Bronchial epithelial cell (primary cell): ENCODE data around the gene ENDOU. TPM values are rescaled to one million over a fixed set of nuclear protein-coding genes. Genes with fewer than 3 reads are reported as not detected.

ENCODE experiments used
- DNase-seq: peaks from one replicate; pipeline ENCODE4 v3.0.0-alpha.2; 2010; ENCODE audit warnings: low read depth
- FAIRE-seq: peaks from 2 replicates; lab custom pipeline; 2011; peaks lifted over from hg19 to GRCh38; lab: Jason Lieb, UNC
- H3K27me3 ChIP-seq: 2 replicates; pipeline ENCODE4 v1.5.1; 2011; ENCODE audit warnings: low read length; ENCODE audit not compliant: control insufficient read depth, insufficient read depth
- H3K36me3 ChIP-seq: 2 replicates; pipeline ENCODE4 v1.5.1; 2011; ENCODE audit warnings: low read length; ENCODE audit not compliant: control insufficient read depth, insufficient read depth
- H3K4me3 ChIP-seq: 2 replicates; pipeline ENCODE4 v1.5.1; 2011; ENCODE audit warnings: mild to moderate bottlenecking, low read depth, low read length, control low read depth
- CTCF ChIP-seq: IDR thresholded peaks from 2 replicates; pipeline ENCODE4 v1.5.1; 2011; ENCODE audit warnings: mild to moderate bottlenecking, moderate library complexity, low read length, control low read depth, inconsistent platforms; ENCODE audit not compliant: insufficient read depth, severe bottlenecking
- total RNA-seq: library from RNA; depleted of rRNA; stranded (reverse); fragments of >200 nt; gene quantifications from 2 replicates; pipeline ENCODE4 v1.2.1, GENCODE V29; 2014

ENDOU gene
- 0.38 TPM in 1 of 2 replicates, not detected in the other for total RNA-seq

DNA sequence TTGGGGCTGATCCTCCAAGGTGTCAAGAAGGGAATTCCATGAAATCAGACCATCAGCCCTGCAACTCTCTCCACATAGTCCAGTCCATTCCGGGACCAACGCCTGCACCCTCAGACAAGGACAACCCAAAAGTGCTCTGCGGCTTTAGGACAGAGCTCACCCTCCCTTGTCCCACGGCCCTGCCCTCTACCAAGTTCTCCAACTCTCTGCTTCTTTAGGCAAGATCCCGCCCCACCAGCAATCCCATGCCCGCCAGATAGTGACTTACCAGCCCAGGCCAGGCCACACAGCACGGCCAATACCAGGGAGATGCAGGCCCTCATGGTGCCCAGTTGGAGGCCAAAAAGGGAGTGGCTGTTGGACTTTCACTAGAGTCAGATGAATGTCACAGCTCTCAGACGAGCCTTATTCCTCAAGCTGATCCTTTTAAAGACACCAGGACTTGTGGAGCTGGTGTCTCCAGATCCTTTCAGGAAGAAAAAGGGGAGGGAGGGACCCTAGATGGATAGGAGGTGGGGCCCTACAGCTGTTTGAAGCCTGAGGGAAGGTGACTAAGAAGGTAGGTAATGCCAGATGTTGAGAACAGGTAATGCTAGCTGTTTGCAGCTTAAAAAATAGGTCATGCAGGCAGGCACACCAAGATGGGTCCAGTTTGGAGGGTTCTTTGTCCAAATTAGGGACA, at the start of gene ENDOU:
Gene ENDOU (minus strand): TSS at position 400 of the 682 bp plus-strand sequence. CDS start 77 bp downstream, at position 323.
- Histone ChIP-seq H3K36me3 (no peaks in the 10 kb centered on the region), H3K27me3 (no peaks in the 10 kb centered on the region), H3K4me3 (no peak within 1 kb of the TSS)
- DNase-seq (peak; percentile 50), FAIRE-seq (peak; percentile 85)
- TF ChIP-seq CTCF: no peak

GRCh38 chr12:47774663-47775062, 49.4 kb upstream of the ENDOU start:
- no peak for TF ChIP-seq CTCF
- Histone ChIP-seq H3K36me3 (no peaks in the 10 kb centered on the region), H3K27me3 (no peaks in the 10 kb centered on the region), H3K4me3 (no peak overlapping the region)
- FAIRE-seq (no peak), DNase-seq (no peak)

DNA sequence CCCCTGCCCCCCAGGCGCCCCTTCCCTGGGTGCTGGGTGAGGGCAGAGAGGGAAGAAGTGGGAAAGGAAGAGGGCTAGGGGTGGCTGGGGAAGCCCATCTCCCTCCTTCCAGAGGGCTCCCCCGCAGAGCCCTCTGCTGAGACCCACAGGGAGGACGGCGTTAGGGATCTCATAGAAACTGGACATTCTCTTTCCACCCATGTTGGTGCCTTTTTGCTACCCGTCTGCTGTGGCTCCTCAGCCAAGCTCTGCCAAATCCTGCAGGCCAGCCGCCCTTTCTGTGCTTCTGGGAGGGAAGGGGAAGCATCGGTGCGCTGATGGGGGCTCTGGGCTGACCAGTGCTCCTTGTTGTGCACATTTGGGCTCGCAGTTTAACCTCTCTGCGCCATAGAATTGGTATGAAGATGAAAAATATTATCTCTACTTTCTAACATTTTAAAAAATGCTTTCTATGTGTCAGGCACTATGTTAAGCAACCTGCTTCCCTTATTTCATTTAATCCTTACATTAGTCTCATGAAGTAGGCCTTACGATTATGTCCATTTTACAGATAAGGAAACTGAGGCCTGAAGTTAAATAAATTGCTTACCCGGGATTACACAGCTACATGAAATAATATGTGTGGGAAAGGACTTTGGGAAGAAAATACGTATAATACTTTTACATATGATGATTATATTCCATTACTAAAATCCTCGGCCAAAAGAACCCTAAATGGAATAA, 48.7 kb upstream of the ENDOU start:
- Histone ChIP-seq H3K27me3 (no peaks in the 10 kb centered on the region), H3K4me3 (peak overlapping the region; percentile 55), H3K36me3 (no peaks in the 10 kb centered on the region)
- no peak for TF ChIP-seq CTCF
- DNase-seq: no peak
- no peak for FAIRE-seq

DNA sequence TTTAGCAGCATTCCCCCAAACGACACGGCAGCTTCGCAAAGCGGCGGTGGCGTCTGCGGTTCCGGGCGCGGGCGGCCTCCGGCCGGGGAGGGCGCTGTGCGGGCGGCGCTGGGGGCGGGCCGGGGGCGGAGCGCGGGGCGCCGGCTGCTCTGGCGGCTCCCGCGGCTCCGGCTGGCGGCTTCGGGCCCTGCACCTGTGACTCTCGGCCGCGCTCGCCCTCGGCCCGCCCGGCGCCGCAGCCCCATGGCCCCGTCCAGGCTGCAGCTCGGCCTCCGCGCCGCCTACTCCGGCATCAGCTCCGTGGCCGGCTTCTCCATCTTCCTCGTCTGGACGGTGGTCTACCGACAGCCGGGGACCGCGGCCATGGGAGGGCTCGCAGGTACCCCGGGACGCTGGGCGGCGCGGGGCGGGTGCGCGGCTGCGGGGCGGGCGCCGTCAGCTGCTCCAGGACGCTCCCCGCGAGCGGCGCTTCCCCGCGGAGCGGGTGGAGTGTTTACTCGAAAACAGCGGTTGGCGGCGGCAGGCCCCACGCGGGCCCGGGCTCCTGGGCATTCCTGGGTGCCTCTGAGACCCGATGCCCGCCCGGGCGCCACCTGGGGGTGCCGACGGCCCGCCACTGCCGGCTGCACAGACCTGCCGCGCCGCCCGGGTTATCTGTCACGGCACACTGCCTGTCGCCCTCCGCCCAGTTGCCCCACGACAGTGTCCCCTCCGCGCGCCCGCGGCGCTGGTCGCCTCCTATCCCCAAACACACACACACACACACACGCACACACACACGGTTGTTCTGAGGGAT, 48.0 kb upstream of the ENDOU start, which contains the start of gene SLC48A1:
Gene SLC48A1 (plus strand): TSS at position 177 of the 796 bp plus-strand sequence. CDS start 67 bp downstream, at position 244.
- FAIRE-seq (no peak), DNase-seq (no peak)
- Histone ChIP-seq H3K27me3 (no peaks in the 10 kb centered on the region), H3K36me3 (no peaks in the 10 kb centered on the region), H3K4me3 (peak within 1 kb of the TSS; percentile 55)
- TF ChIP-seq CTCF: peak; percentile 43

- no peaks in the 10 kb centered on the region for H3K36me3 ChIP-seq
- no peaks in the 10 kb centered on the region for H3K27me3 ChIP-seq
- TF ChIP-seq CTCF: no peak
- DNase-seq (no peak), FAIRE-seq (no peak)
- H3K4me3 ChIP-seq: peak overlapping the region; percentile 39
These were observed 47.4 kb upstream of the ENDOU start for GRCh38 chr12:47772738-47773061.
